COLO668 (cell line): Measurements from ENCODE around the gene N4BP2.
"Not testable (repeated sequence)": the region's sequence is repeated elsewhere in the genome, so short reads cannot be mapped to it uniquely, and the experiment has no call there.

ENCODE experiments used
- DNase-seq: peaks from one replicate; lab custom pipeline; 2025; ENCODE audit not compliant: unreplicated experiment; lab: John Stamatoyannopoulos, UW

Gene N4BP2

DNA sequence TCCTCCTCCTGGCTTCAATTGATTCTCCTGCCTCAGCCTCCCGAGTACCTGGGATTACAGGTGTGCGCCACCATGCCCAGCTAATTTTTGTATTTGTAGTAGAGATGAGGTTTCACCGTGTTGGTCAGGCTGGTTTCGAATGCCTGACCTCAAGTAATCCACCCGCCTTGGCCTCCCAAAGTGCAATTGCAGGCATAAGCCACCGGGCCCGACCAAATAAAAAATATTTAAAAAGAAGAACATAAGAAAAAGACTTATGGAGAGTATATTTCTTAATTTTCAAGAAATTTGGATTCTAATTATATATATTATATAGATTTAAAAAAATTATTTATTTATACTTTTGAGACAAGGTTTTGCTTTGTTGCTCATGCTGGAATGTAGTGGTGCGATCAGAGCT is 29.8 kb downstream of the N4BP2 start:
- DNase-seq: no peak

DNA sequence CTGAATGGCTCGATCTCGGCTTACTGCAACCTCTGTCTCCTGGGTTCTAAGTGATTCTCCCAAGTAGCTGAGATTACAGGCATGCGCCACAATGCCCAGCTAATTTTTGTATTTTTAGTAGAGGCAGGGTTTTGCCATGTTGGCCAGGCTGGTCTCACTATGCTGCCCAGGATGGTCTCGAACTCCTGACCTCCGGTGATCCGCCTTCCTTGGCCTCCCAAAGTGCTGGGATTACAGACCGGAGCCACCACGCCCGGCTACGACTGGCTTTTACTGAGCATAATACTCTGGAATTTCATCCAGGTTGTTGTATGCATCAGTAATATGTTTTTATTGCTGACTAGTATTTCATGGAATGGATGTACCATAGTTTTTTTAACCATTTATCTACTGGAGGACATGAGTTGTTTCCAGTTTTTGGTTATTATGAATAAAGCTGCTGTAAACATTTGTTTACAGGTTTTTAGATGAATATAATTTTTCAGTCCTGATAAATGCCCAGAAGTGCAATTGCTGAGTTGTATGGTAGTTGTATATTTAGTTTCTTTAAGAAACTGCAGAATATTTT is 31.2 kb downstream of the N4BP2 start:
- no peak for DNase-seq

DNA sequence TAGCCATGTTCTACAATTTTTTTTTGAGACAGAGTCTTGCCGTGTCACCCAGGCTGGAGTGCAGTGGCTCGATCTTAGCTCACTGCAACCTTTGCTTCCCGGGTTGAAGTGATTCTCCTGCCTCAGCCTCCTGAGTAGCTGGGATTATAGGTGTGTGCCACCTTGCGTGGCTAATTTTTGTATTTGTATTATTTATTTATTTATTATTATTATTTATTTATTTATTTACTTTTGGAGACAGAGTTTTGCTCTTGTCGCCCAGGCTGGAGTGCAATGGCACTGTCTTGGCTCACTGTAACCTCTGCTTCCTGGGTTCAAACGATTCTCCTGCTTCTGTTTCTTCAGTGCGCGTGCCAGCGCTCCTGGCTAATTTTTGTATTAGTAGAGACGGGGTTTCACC is 36.8 kb downstream of the N4BP2 start:
- DNase-seq: not testable (repeated sequence)

DNA sequence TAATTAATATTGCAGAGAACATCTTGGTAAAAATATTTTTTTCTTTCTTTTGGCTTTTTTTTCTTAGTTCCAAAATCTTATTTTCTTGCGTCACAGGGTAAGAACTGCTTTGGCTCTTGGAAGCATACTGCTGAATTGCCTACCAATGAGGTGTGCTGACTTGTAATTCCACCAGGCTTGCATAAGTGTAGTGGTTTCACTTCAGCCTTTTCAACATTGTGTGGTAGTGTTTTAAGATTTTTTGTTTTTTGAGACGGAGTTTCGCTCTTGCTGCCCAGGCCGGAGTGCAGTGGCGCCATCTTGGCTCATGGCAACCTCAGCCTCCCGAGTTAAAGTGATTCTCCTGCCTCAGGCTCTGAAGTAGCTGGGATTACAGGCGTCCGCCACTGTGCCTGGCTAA is 42.4 kb downstream of the N4BP2 start:
- no peak for DNase-seq

DNA sequence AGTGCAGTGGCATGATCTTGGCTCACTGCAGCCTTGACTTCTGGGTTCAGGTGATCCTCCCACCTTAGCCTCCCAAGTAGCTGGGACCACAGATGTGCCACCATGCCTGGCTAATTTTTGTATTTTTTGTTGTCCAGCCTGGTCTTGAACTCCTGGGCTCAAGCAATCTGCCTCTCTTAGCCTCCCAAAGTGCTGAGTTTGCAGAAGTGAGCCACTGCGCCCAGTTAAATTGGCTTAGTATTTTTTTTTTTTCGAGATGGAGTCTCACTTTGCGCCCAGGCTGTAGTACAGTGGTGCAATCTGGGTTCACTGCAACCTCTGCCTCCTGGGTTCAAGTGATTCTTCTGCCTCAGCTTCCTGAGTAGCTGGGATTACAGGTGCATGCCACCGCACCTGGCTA is 50.5 kb downstream of the N4BP2 start:
- not testable (repeated sequence) for DNase-seq

DNA sequence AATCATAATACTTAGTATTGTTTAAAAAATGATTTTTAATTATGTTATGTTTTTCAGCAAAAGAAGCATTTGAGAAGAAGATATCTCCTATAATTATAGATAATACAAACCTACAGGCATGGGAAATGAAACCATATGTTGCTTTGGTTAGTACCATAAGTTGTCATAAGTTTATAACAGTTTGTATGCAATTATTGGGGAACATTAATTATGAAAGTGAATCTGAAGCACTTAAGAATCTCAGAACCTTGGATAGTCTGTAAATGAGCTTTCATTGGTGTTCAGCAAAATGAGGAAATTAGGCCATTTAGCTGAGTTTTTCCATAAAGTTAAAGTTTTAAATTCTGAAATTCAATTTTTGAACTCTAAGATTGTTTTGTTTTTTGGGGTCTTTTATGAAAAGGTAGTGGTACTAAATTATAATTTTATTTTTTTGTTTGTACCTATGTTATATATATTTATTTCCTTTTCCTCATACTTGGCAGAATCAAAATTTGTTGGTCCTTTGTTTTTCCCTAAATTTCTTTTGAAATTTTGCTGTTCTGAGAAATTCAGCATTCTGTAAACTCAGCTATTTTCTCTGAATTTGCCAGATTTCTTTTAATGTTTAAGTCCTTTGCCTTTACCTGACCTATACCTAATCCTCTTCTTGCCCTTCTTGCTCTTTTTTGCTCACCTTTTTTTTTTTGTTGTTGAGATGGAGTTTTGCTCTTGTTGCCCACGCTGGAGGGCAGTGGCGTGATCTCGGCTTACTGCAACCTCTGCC is 55.6 kb downstream of the N4BP2 start:
- DNase-seq: no peak

DNA sequence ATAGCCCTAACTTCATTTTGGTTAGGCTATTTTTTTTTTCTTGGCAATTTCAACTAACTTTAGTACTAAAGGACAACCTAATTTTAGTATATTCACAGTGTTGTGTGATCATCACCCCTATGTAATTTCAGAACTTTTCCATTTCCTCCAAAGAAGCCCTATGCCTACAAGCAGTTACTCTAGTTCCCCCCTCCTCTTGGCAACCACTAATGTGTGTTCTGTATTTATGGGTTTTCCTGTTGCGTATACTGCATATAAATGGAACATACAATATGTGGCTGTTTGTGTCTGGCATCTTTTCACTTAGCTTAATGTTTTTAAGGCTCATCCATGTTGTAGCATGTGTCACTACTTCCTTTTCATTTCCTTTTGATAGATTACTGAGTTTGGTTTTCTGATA is 57.6 kb downstream of the N4BP2 start:
- DNase-seq: no peak

DNA sequence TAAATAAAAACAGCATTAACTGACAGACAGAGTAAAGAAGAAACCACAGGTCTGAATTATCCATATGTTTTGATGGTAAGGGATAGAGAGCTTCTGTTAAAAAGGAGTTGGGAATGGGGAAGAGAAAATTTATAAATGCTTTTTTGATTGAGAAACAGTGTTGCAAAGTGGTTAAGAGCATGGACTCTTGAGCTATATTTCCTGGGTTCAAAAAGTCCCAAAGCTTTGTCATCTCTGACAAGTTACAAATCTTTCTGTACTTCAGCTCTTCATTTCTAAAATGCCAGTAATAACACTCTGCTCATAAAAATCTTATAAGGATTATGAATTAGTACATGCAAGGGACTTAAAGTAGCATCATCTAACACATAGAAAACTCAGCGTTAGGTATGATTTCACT is 62.2 kb downstream of the N4BP2 start:
- DNase-seq: no peak

DNA sequence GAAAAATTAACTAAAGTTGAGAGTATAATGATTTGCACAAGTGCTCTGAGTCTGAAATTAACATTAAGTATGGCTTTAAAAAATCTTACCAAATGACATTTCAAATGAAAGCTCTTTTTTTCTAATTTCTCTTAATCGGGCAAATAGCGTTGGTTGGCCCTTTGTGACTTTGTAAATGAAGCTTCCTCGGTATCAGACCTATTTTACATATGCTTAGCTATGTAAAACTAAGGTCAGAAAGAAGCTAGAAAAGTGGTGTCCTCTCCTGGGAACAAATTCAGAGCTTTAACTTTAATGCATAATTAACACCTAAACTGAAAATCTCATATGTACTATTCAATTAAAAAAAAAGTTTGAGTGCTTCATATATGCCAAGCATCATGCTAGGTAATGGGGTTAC is 62.7 kb downstream of the N4BP2 start:
- DNase-seq: no peak

DNA sequence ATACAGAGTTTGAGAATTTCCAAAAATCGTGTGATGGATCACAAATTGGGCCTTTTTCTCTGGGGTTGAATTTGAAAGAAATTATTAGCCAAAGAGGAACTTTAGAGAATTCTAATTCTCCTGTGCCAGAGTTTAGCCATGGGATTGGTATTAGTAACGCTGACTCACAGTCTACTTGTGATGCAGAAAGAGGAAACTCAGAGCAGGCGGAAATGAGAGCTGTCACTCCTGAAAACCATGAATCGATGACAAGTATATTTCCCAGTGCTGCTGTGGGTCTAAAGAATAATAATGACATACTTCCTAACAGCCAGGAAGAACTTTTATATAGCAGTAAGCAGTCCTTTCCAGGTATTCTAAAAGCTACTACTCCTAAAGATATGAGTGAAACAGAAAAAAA is 64.9 kb downstream of the N4BP2 start:
- DNase-seq: no peak

DNA sequence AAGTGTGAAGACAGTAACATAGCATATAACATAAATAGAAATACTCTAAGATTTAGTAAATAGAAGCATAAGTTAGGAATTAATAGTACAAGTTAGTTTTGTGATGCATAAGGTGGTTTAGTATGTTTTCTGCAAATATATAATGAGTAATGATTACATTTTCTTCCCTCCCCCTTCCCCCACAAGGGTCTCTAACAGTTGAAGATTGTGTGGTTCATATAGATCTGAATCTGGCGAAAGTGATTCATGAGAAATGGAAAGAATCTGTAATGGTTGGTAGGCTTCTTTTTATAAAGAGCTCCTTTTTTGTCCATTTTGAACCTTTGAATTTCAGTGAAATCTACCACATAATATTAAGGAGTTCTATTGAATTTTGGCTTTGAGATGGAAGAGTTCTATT is 66.3 kb downstream of the N4BP2 start:
- DNase-seq: no peak

DNA sequence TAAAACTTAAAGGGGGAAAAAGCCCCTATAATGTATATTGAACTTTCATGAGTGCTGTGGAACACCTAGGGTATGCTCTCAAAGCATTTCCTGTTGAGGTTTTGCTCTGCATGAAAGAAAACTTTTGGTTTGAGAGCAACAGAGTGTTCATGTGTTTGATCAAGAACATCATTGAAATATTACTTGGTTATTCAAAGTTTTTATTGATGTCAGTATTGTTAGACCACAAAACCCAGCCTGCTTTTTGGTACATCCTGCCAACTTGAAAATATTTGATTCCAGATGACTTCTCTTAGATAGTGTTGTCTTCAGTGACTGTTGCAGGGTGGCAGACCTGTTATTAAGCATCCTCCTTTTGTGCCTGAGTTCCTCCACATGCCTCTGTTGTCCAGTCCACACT is 68.0 kb downstream of the N4BP2 start:
- no peak for DNase-seq

DNA sequence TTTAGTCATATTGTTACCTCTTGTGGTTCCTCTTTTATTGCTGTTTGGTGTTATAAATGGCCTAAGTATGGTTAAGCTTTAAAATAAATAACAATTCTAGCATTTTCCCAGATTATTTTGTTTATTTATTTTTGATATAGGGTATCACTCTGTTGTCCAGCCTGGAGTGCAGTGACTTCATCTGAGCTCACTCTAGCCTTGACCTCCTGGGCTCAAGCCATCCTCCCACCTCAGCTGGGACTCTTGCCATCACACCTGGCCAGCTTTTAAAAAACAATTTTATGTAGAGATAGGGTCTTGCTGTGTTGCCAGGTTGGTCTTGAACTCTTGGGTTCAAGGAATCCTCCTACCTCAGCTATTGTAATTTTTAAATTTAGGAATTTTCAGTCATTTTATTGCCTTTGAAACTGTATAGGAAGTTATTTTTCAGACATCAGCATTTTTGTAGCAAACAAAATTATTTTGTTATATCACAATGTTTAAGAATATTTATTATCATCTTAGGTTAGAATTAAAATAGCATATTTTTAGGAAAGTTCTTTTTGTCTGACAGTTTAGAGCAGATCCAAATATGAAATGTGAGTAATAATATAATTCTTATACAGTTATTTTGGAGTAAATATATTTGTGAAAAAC is 73.9 kb downstream of the N4BP2 start:
- DNase-seq: no peak

DNA sequence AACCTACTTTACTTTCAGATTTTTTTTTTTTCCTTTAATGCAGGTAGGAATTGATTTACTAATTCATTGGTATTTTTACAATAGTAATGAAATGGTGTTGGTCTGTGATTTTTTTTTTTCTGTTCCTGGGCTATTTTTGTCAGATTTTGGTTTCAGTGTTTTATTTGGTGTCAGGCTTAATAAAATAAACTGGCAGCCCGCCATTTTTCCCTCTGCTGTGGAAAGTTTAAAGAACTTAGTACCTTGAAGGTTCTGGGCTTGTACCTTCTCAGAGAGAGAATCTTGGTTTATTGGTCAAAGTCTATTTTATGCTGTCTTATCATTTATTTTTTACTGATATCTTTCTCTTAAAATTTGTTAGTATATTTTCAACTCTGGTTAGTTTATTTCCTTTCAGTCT is 76.2 kb downstream of the N4BP2 start:
- DNase-seq: no peak

DNA sequence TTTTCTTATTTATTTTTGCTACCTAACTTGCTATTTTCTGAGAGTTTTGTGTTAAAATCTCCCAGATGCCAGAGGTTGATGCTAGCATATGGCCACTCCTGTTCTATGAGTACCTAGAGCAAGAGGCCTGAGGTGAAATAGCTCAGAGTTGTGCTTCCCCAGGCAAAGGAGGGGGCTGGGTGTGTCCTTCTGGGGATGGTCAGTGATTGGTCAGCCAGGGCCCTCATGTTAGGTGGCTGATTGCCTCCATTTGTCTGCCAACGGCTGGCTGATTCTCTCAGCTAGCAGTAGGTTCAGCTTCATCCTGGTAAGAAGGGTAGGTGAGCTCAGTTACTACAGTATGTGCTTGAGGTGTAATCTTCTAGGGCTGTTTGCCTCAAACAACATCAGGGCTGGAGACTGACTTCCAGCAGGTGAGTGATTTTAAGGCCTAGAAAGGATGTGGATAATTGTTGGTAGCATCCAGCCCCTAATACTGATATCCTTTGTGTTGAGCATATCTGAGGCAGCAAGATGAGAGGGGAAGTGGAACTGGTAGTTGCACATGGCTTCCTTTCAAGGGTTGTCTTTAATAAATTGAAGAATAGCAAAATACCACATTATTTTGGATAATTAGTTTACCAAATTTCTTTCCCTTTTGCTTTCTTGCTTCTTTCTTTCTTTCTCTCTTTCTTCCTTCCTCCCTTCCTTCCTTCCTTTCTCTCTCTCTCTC is 77.7 kb downstream of the N4BP2 start:
- DNase-seq: no peak

DNA sequence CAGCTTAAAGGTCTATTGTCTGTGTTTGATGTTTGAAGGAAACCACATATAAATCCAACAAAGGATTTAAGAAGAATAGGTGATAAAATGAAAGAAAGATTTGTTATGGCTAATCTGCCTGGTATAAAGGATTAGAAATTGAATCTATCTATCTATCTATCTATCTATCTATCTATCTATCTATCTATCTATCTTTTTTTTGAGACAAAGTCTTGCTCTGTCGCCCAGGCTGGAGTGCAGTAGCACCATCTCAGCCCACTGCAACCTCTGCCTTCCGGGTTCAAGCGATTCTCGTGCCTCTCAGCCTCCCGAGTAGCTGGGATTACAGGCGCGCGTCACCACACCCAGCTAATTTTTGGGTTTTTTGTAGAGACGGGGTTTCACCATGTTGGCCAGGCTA is 79.6 kb downstream of the N4BP2 start:
- DNase-seq: not testable (repeated sequence)

DNA sequence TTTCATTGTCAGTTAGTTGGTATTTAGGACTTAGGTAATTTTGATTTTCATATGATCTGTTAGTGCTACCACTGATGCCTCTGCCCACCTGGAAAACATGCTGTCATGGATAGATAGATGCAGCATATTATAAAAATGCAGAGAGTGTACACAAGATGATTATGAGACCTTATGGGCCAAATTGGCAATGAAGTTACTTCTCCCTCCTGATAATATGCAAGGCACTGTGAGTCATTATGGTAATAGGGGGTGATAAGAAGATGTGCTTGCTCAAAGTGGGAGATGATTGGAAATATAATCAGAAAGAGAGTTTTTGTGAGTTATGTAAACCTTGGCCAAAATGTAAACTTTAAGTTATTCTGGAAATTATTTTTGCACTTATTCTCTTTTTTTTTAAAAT is 83.5 kb downstream of the N4BP2 start:
- DNase-seq: no peak

DNA sequence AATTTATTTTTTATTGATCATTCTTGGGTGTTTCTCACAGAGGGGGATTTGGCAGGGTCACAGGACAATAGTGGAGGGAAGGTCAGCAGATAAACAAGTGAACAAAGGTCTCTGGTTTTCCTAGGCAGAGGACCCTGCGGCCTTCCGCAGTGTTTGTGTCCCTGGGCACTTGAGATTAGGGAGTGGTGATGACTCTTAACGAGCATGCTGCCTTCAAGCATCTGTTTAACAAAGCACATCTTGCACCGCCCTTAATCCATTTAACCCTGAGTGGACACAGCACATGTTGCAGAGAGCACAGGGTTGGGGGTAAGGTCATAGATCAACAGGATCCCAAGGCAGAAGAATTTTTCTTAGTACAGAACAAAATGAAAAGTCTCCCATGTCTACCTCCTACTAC is 83.9 kb downstream of the N4BP2 start:
- not testable (repeated sequence) for DNase-seq

DNA sequence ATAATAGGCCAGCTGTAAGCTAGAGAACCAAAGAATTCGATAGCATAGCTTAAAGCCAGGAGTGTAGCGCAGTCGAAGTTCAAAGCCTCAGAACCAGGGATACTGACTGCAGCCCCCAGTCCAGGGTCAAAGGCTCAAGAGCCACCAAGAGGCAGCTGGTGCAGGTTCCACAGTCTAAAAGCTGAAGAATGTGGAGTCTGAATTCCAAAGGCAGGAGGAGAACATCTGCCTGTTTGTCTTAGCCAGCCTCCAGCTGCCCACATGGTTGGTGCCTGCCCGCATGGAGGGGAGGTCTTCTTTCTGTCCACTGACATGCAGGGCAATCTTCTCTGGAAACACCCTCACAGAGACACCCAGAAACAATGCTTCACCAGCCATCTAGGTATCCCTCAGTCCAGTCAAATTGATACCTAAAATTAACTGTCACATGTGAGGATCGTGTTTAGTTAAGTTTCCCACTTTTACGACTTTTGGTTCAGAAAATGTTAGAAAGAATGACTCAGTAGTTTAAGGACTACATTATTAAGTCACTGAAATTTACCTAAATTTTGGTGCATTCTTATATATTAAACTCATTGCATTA is 87.4 kb downstream of the N4BP2 start:
- no peak for DNase-seq

DNA sequence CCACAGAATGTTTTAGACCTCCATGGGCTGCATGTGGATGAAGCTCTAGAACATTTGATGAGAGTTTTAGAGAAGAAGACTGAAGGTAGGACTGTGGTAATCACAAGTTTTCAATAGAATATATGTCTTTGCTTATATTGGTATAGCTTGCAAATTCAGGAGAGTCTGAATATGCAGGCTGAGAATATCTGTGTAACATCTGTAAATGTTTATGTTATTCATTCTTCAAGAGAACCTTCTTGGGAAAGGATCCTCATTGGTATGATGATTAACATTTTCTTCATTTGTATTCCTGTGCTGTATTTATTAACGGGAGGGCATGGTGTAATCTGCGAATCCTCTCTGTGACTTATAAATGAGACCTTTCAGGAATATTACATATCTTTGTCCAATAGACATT is 88.1 kb downstream of the N4BP2 start:
- no peak for DNase-seq

DNA sequence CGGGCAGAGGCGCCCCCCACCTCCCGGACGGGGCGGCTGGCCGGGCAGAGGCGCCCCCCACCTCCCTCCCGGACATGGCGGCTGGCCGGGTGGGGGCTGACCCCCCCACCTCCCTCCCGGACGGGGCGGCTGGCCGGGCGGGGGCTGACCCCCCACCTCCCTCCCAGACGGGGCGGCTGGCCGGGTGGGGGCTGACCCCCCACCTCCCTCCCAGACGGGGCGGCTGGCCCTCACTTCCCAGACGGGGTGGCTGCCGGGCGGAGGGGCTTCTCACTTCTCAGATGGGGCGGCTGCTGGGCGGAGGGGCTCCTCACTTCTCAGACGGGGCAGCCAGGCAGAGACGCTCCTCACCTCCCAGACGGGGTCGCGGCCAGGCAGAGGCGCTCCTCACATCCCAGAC is 90.8 kb downstream of the N4BP2 start:
- DNase-seq: not testable (repeated sequence)

DNA sequence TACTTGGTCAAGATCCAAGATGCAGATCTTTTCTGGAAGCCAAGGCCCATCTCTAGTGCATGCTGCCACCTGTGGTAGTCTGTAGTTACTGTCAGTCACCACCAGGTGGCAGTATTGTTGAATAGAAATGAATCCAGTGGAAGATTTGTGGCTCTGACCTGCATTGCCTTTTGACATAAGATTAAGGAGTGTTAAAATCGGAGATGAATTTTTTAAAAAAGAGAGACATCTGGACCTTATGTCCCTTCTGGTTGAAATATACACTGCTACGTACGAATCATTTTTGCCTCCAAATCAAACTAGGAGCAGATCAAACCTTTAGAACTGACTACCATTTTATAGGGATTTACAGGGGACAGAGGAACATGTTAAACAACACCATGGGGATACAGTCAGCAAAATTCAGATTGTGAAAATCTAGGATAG is 93.3 kb downstream of the N4BP2 start:
- peak; percentile 54 for DNase-seq
